Naive B cell (primary cell): Measurements from ENCODE around the gene UBP1. TPM values are rescaled to one million over a fixed set of nuclear protein-coding genes. Genes with fewer than 3 reads are reported as not detected.
"Not testable (repeated sequence)": the region's sequence is repeated elsewhere in the genome, so short reads cannot be mapped to it uniquely, and the experiment has no call there.

Experiments
- ATAC-seq, 2 donors: fragments of 150-1000 bp; cut with Tn5 transposase; 2 replicates each; pipeline ENCODE4 v1.10.0; 2021; ENCODE audit warnings: low read depth in 2 of 2, mild to moderate bottlenecking in 2 of 2, moderate library complexity in 2 of 2
- DNase-seq: peaks from one replicate; pipeline ENCODE4 v3.0.0; 2022
- H3K27ac Mint-ChIP-seq, 6 donors: one replicate each; pipeline ENCODE4 v1.8.0; 2020 to 2022; ENCODE audit warnings: mild to moderate bottlenecking in 6 of 6, mixed read lengths in 6 of 6, moderate library complexity in 5 of 6, inconsistent platforms in 2 of 6
- H3K27me3 Mint-ChIP-seq, 3 donors: one replicate each; pipeline ENCODE4 v1.8.0; 2021 to 2022; ENCODE audit warnings: mixed read lengths in 3 of 3, mild to moderate bottlenecking in 1 of 3
- H3K36me3 Mint-ChIP-seq, 2 donors: one replicate each; pipeline ENCODE4 v1.8.0; 2020 to 2022; ENCODE audit warnings: mixed read lengths in 2 of 2, inconsistent platforms in 1 of 2, mild to moderate bottlenecking in 1 of 2
- H3K4me1 Mint-ChIP-seq, 3 donors: one replicate each; pipeline ENCODE4 v1.8.0; 2020 to 2022; ENCODE audit warnings: mixed read lengths in 3 of 3, inconsistent platforms in 1 of 3, mild to moderate bottlenecking in 1 of 3, moderate library complexity in 1 of 3
- H3K4me3 Mint-ChIP-seq, 8 donors: one replicate each; pipeline ENCODE4 v1.8.0; 2020 to 2022; ENCODE audit warnings: mild to moderate bottlenecking in 8 of 8, mixed read lengths in 8 of 8, moderate library complexity in 8 of 8, inconsistent platforms in 2 of 8
- H3K9me3 Mint-ChIP-seq, 7 donors: one replicate each; pipeline ENCODE4 v1.8.0; 2020 to 2022; ENCODE audit warnings: mixed read lengths in 7 of 7, mild to moderate bottlenecking in 5 of 7, inconsistent platforms in 2 of 7, moderate library complexity in 1 of 7
- polyA plus RNA-seq, 6 donors: library from polyadenylated mRNA; unstranded; fragments of 300-500 nt; fragmentation: Illumina TruSeq; gene quantifications; one replicate each; pipeline ENCODE4 v1.2.3, GENCODE V29; 2021; ENCODE audit warnings: low read depth in 6 of 6

Gene UBP1
- polyA plus RNA-seq, result 10 to 100 TPM in 3 of 6 donors, 1 to 10 TPM in 3; 3.7 to 14.7 (median 9.2) TPM

- H3K27me3 Mint-ChIP-seq, result no peaks in the 10 kb centered on the region
- DNase-seq (peak; percentile 97), ATAC-seq (peak; percentile 83)
- H3K4me3 Mint-ChIP-seq, result peak within 1 kb of the TSS; percentile 99 to 100 (median 100)
- peak within 1 kb of the TSS; percentile 99 to 100 (median 100) for H3K27ac Mint-ChIP-seq
- peaks cover 4 to 7% of the 10 kb centered on the region in 2 donors for H3K36me3 Mint-ChIP-seq
- H3K4me1 Mint-ChIP-seq, result peaks cover 32 to 49% (median 38%) of the 10 kb centered on the region in 3 donors
- no peaks in the 10 kb centered on the region for H3K9me3 Mint-ChIP-seq
These were observed at the start of gene UBP1 for GRCh38 chr3:33440328-33441224. TSS of gene UBP1 (minus strand) at chr3:33440405. CDS start at chr3:33439848, 557 bp downstream.

- peaks cover 0 to 4% (median 0%) of the 10 kb centered on the region in 7 donors for H3K9me3 Mint-ChIP-seq
- ATAC-seq (no peak), DNase-seq (no peak)
- H3K27ac Mint-ChIP-seq, result no peak overlapping the region
- H3K4me3 Mint-ChIP-seq, result no peak overlapping the region
- H3K36me3 Mint-ChIP-seq, result peaks cover 3 to 7% of the 10 kb centered on the region in 2 donors
- peaks cover 8 to 16% (median 8%) of the 10 kb centered on the region in 3 donors for H3K4me1 Mint-ChIP-seq
- H3K27me3 Mint-ChIP-seq, result no peaks in the 10 kb centered on the region
These were observed 48.5 kb upstream of the UBP1 start for GRCh38 chr3:33488683-33489082.

DNA sequence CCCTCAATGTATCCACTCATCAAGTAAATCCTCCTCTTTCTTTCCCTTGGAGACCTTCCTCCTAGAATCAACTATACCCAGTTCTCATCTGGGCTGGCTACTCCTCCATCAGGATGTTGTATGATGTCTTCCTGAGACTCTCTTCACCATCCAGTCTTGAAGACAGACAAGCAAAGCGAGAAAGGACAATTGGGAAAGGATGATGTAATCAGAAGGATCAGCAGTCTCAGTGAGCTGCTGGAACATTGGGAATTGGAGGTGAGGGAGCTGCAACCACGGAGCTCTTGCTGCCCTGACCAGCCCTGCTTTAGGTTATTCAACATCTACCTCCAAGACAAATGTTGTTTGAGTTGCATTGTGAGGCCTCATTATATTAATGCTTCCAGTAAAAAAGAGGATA is 48.0 kb upstream of the UBP1 start:
- Mint-ChIP-seq H3K27me3 (no peaks in the 10 kb centered on the region), H3K4me3 (no peak overlapping the region), H3K4me1 (peaks cover 8 to 16% (median 8%) of the 10 kb centered on the region in 3 donors), H3K36me3 (peaks cover 3 to 7% of the 10 kb centered on the region in 2 donors), H3K9me3 (peaks cover 0 to 4% (median 0%) of the 10 kb centered on the region in 7 donors), H3K27ac (no peak overlapping the region)
- no peak for DNase-seq
- no peak for ATAC-seq

DNA sequence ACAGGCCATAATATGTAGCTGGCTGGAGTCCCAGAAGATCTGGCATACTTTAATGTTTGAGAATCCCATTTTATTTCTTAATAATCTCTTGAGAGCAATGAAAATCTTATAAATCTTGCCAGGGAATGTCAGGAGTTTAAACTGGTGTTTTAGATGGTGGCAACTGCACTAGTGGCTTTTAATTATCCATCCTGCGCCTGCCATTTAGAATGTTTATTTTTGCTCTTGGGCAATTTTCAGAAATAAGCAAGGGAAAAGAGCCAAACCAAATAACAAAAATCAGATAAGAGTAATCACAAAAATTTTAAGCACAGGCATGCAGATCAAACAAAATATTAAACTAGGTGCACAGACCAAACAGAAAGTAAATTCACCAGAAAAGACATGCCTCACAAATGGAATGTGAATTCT is 41.9 kb upstream of the UBP1 start:
- no peak for DNase-seq
- H3K4me1 Mint-ChIP-seq, result no peaks in the 10 kb centered on the region
- peaks cover 0 to 4% (median 3%) of the 10 kb centered on the region in 7 donors for H3K9me3 Mint-ChIP-seq
- H3K27ac Mint-ChIP-seq, result no peak overlapping the region
- H3K27me3 Mint-ChIP-seq, result no peaks in the 10 kb centered on the region
- H3K4me3 Mint-ChIP-seq, result no peak overlapping the region
- peaks cover 3 to 4% of the 10 kb centered on the region in 2 donors for H3K36me3 Mint-ChIP-seq
- ATAC-seq, result no peak

GRCh38 chr3:33474896-33475295 is 34.7 kb upstream of the UBP1 start:
- Mint-ChIP-seq H3K4me3 (no peak overlapping the region), H3K36me3 (peaks cover 0 to under 1% of the 10 kb centered on the region in 2 donors), H3K4me1 (no peaks in the 10 kb centered on the region), H3K27me3 (no peaks in the 10 kb centered on the region), H3K27ac (no peak overlapping the region), H3K9me3 (no peaks in the 10 kb centered on the region)
- DNase-seq, result no peak
- no peak for ATAC-seq

GRCh38 chr3:33473813-33474212 is 33.6 kb upstream of the UBP1 start:
- ATAC-seq, result no peak
- H3K9me3 Mint-ChIP-seq, result no peaks in the 10 kb centered on the region
- no peaks in the 10 kb centered on the region for H3K27me3 Mint-ChIP-seq
- H3K4me3 Mint-ChIP-seq, result no peak overlapping the region
- DNase-seq, result no peak
- no peaks in the 10 kb centered on the region for H3K36me3 Mint-ChIP-seq
- no peaks in the 10 kb centered on the region for H3K4me1 Mint-ChIP-seq
- no peak overlapping the region for H3K27ac Mint-ChIP-seq

DNA sequence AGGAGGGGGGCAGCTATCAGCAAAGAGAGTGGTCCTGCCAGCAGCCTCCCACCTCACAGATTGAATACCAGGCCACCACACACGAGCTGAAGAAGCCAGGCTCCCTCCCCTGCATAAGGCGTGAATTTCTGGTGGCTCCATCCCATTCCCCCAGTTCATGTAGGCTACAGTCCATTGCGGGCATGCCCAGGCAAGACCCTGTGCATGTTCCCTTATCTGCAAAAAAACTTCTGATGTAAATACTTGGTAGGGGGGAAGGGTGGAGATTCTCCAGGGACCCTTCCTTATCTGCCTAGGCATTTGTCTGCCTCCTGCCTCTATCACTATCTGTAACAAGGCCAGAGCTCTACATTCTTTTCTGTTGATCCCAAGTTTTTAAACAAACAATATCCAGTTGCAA is 27.6 kb upstream of the UBP1 start:
- ATAC-seq, result no peak
- no peak overlapping the region for H3K27ac Mint-ChIP-seq
- no peak for DNase-seq
- H3K4me3 Mint-ChIP-seq, result no peak overlapping the region
- H3K9me3 Mint-ChIP-seq, result peaks cover 4 to 29% (median 11%) of the 10 kb centered on the region in 7 donors
- H3K27me3 Mint-ChIP-seq, result no peaks in the 10 kb centered on the region
- peaks cover 14 to 25% of the 10 kb centered on the region in 2 donors for H3K36me3 Mint-ChIP-seq
- H3K4me1 Mint-ChIP-seq, result no peaks in the 10 kb centered on the region

DNA sequence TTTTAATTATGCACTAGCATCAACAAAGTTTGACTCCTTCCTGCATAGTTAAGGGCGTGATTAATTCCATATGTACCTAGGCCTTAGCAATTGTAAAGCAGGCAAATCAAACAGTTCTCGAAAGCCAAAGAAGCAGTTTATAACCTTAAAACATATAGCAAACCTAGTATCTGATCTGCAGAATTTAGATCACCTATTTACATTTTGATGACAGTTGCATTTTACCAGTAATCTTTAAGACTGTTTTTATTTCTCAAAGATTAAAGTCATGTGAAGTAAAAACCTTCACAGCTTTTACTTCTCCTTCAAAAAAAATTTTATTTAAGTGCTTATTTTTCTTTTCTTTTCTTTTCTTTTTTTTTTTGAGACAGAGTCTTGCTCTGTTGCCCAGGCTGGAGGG is 20.9 kb upstream of the UBP1 start:
- DNase-seq (no peak), ATAC-seq (no peak)
- no peak overlapping the region for H3K4me3 Mint-ChIP-seq
- no peaks in the 10 kb centered on the region for H3K27me3 Mint-ChIP-seq
- peaks cover 14 to 34% of the 10 kb centered on the region in 2 donors for H3K36me3 Mint-ChIP-seq
- H3K9me3 Mint-ChIP-seq, result peaks cover 5 to 49% (median 42%) of the 10 kb centered on the region in 7 donors
- H3K27ac Mint-ChIP-seq, result no peak overlapping the region
- H3K4me1 Mint-ChIP-seq, result no peaks in the 10 kb centered on the region

GRCh38 chr3:33459577-33459976 is 19.4 kb upstream of the UBP1 start:
- Mint-ChIP-seq H3K36me3 (peaks cover 15 to 34% of the 10 kb centered on the region in 2 donors), H3K27me3 (peaks cover 0 to 15% (median 0%) of the 10 kb centered on the region in 3 donors), H3K9me3 (peaks cover 5 to 62% (median 50%) of the 10 kb centered on the region in 7 donors)
- not testable (repeated sequence) for H3K4me1 Mint-ChIP-seq, H3K4me3 Mint-ChIP-seq, H3K27ac Mint-ChIP-seq, ATAC-seq, DNase-seq

DNA sequence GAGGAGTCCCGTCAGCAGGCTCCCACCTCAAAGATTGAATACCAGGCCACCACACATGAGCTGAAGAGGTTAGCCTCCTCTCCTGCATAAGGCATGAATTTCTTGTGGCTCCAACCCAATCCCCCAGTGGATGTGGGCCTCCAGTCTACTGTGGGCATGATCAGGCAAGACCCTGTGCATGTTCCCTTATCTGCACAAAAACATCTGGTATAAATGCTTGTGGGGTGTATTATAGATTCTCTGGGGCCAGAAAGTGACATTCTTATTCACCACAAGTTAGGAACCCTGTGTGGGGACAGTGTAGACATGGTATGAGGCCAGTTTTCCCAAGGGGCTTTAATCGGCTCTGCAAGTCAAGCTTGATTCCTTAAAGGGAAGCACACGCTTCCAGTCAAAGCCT is 18.2 kb upstream of the UBP1 start:
- H3K9me3 Mint-ChIP-seq, result peaks cover 5 to 67% (median 54%) of the 10 kb centered on the region in 7 donors
- H3K36me3 Mint-ChIP-seq, result peaks cover 15 to 31% of the 10 kb centered on the region in 2 donors
- peaks cover 0 to 9% (median 0%) of the 10 kb centered on the region in 3 donors for H3K4me1 Mint-ChIP-seq
- DNase-seq, result no peak
- ATAC-seq, result no peak
- H3K27me3 Mint-ChIP-seq, result peaks cover 0 to 16% (median 0%) of the 10 kb centered on the region in 3 donors
- no peak overlapping the region for H3K4me3 Mint-ChIP-seq
- no peak overlapping the region for H3K27ac Mint-ChIP-seq

GRCh38 chr3:33456756-33457155 is 16.6 kb upstream of the UBP1 start:
- no peak overlapping the region for H3K27ac Mint-ChIP-seq
- H3K4me1 Mint-ChIP-seq, result peaks cover 0 to 9% (median 0%) of the 10 kb centered on the region in 3 donors
- ATAC-seq (no peak), DNase-seq (no peak)
- peaks cover 10 to 19% of the 10 kb centered on the region in 2 donors for H3K36me3 Mint-ChIP-seq
- H3K9me3 Mint-ChIP-seq, result peaks cover 5 to 57% (median 51%) of the 10 kb centered on the region in 7 donors
- peaks cover 0 to 21% (median 0%) of the 10 kb centered on the region in 3 donors for H3K27me3 Mint-ChIP-seq
- H3K4me3 Mint-ChIP-seq, result no peak overlapping the region

DNA sequence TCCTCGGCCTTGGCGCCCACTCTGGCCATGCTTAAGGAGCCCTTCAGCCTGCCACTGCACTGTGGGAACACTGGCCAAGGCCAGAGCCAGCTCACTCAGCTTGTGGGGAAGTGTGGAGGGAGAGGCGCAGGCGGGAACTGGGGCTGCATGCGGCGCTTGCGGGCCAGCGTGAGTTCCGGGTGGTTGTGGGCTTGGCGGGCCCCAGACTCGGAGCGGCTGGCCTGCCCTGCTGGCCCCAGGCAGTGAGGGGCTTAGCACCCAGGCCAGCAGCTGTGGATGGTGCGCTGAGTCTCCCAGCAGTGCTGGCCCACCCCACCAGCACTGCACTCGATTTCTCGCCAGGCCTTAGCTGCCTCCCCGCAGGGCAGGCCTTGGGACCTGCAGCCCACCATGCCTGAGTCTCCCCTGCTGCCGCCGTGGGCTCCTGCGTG is 13.1 kb upstream of the UBP1 start:
- peaks cover 7 to 10% of the 10 kb centered on the region in 2 donors for H3K36me3 Mint-ChIP-seq
- DNase-seq (no peak), ATAC-seq (no peak)
- peaks cover 0 to 9% (median 0%) of the 10 kb centered on the region in 3 donors for H3K4me1 Mint-ChIP-seq
- H3K27ac Mint-ChIP-seq, result no peak overlapping the region
- no peak overlapping the region for H3K4me3 Mint-ChIP-seq
- peaks cover 0 to 24% (median 0%) of the 10 kb centered on the region in 3 donors for H3K27me3 Mint-ChIP-seq
- peaks cover 0 to 34% (median 31%) of the 10 kb centered on the region in 7 donors for H3K9me3 Mint-ChIP-seq

DNA sequence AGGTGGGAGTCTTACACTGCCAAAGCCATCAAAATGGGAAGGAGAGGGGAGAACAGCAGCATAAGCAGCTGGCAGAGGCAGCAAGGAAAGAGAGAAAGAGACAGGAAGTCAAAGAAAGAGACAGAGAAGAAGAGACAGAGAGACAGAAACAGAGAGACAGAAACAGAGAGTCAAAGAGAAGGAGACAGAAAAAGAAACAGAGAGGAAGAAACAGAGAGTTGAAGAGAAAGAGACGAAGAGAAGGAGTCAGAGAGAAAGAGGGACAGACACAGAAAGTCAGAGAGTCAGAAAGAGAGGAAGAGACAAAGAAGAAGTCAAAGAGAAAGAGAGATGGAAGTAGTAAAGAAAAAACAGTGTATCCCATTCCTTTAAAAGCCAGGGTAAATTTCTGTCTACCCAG is 11.8 kb upstream of the UBP1 start:
- not testable (repeated sequence) for ATAC-seq, DNase-seq, H3K36me3 Mint-ChIP-seq, H3K4me3 Mint-ChIP-seq
- H3K9me3 Mint-ChIP-seq, result peaks cover 0 to 26% (median 23%) of the 10 kb centered on the region in 7 donors
- H3K4me1 Mint-ChIP-seq, result peaks cover 0 to 14% (median under 1%) of the 10 kb centered on the region in 3 donors
- peaks cover 0 to 34% (median 4%) of the 10 kb centered on the region in 3 donors for H3K27me3 Mint-ChIP-seq
- peak overlapping the region in 1 of 6 donors; percentile 3 for H3K27ac Mint-ChIP-seq
